T-helper 17 cell (primary cell): ENCODE data around the gene WDR86. TPM values are rescaled to one million over a fixed set of nuclear protein-coding genes. Genes with fewer than 3 reads are reported as not detected.

ENCODE experiments used
- ATAC-seq: fragments of 150-1000 bp; cut with Tn5 transposase; 2 replicates; pipeline ENCODE4 v1.10.0; 2021; ENCODE audit warnings: mild to moderate bottlenecking, moderate library complexity
- DNase-seq, 3 donors: peaks; one replicate each; pipeline versions ENCODE4 v3.0.0 to v3.0.0-alpha.2; 2020 to 2021
- H3K9me3 ChIP-seq: one replicate; pipeline ENCODE4 v1.7.0; 2013; ENCODE audit warnings: low read length, mild to moderate bottlenecking; ENCODE audit not compliant: control insufficient read depth, poor library complexity, severe bottlenecking
- H3K27ac Mint-ChIP-seq: one replicate; pipeline ENCODE4 v1.8.0; 2022; ENCODE audit warnings: mild to moderate bottlenecking, moderate library complexity, mixed read lengths
- H3K27me3 Mint-ChIP-seq: one replicate; pipeline ENCODE4 v1.8.0; 2022; ENCODE audit warnings: mixed read lengths
- H3K36me3 Mint-ChIP-seq: one replicate; pipeline ENCODE4 v1.8.0; 2022; ENCODE audit warnings: low read depth, mixed read lengths
- H3K4me1 Mint-ChIP-seq: one replicate; pipeline ENCODE4 v1.8.0; 2022; ENCODE audit warnings: mild to moderate bottlenecking, mixed read lengths
- H3K4me3 Mint-ChIP-seq: one replicate; pipeline ENCODE4 v1.8.0; 2022; ENCODE audit warnings: mild to moderate bottlenecking, moderate library complexity, mixed read lengths
- total RNA-seq, 4 donors: library from RNA in 2 of 4; stranded (reverse) in 2 of 4; gene quantifications; one replicate each; pipeline ENCODE4 v1.2.3 and lab custom pipeline; 2022 to 2026

WDR86 gene
- total RNA-seq, 2 donors from 2014 or later = 9.7 to 24.4 TPM

DNA sequence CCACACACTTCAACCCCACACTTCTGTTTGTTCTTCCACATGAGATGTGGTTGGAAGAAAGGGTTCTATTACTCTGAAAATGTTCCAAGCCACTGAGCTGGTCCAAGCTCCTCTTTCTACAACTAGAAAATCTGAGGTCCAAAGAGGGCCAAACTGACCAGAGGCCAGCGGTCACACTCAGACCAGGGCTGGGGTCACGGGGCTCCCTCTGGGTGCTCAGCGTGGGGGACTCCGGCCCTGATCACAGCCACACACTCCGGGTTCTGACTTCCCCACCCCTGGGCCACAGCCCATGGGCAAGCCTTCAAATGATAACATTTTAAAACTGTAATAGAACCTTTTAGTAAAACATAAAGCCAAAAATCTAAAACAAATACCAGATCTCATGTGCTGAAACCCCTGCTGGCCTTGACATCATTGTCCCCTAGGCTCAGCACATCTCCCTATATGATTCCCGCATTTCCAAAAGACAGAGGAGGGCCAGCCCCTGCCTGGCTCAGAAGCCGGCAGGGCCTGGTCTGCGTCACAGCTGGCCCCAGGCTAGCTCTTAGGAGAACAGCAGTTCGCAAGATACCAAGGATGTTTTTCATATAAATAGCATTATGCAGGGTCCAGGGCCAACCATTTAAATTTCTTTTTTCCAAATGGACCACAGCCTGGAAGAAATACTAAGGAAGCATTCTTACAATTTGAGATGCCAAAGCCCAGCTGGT, 26.8 kb upstream of the WDR86 start:
- ATAC-seq (no peak), DNase-seq (no peak)
- H3K36me3 Mint-ChIP-seq = no peaks in the 10 kb centered on the region
- peaks cover 29% of the 10 kb centered on the region for H3K4me1 Mint-ChIP-seq
- no peaks in the 10 kb centered on the region for H3K9me3 ChIP-seq
- peak overlapping the region; percentile 39 for H3K27ac Mint-ChIP-seq
- H3K4me3 Mint-ChIP-seq = no peak overlapping the region
- H3K27me3 Mint-ChIP-seq = no peaks in the 10 kb centered on the region

DNA sequence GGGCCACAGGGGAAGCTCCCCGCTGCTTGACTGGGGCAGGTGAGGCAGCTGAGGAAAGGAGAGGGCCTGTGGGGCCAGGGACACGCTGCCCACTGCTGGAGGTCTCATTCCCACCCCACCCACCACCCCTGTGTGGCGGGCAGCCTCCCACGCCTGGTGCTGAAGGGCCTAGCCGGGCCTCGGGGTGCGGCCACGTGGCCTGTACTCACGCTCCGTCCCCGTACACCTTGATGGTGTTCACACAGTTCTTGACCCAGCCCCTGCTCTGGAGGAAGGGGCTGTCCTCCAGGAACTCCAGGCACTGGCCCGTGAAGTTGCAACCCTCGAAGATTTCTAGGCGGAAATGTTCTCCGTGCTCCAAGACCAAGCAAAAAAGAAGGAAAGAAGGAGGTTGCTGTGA, 26.1 kb upstream of the WDR86 start:
- no peak for DNase-seq
- Mint-ChIP-seq H3K4me3 (no peak overlapping the region), H3K4me1 (peaks cover 29% of the 10 kb centered on the region), H3K27ac (peak overlapping the region; percentile 39), H3K27me3 (no peaks in the 10 kb centered on the region), H3K36me3 (no peaks in the 10 kb centered on the region)
- no peak for ATAC-seq
- no peaks in the 10 kb centered on the region for H3K9me3 ChIP-seq

DNA sequence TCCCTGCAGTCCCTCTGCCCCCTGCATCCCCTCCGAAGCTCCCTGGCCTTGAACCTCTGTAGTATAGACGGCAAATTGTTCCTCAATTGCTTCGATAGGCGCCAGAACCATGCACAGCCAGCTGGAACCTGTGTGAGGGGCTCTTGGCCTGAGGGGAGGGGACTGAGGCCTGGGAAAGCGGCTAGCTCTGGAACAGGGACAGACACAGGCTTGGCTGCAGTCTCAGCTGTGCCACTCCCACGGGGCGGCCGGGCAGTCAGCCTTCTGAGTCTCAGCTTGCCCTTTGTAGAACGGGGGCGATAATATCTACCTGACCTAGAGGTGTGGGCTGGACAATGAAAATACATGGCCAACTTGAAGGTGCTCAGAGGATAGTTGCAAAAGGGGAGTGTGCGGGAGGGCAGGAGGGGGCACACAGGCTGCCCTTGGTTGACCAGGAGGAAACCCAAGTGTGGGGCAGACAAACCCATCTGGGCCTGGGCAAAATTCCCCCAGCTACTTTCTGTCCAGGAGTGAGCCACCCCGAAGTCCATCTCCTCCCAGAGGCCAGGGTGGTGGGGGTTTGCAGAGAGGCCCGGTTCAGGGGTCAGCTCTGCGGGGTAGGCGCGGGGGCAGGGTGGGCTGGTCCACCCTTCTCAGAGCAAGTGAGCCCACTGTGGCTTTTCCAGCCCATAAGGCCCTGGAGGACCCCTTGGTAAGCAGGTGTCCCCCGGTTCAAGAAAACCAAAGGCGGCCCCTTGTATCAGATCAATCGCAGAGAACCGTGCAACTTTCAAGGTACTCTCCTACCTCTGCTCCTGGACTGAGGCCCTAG, 25.5 kb upstream of the WDR86 start:
- Mint-ChIP-seq H3K4me1 (peaks cover 25% of the 10 kb centered on the region), H3K27me3 (no peaks in the 10 kb centered on the region), H3K4me3 (no peak overlapping the region), H3K36me3 (no peaks in the 10 kb centered on the region), H3K27ac (no peak overlapping the region)
- DNase-seq = no peak
- no peak for ATAC-seq
- no peaks in the 10 kb centered on the region for H3K9me3 ChIP-seq

DNA sequence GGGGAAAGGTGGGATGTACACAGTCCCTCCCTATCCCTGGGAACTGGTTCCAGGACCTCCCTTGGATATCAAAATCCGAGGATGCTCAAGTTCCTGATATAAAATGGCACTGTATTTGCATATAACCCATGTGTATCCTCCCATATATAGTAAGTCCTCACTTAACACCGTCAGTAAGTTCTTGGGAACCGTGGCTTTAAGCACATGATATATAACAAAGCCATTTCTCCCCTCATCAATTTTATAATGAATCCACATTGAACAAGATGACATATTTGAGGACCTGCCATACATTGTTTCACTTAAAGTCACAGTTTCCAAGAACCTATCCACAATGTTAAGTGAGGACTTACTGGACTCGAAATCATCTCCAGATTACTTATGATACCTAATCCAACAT, 24.7 kb upstream of the WDR86 start:
- DNase-seq = no peak
- no peaks in the 10 kb centered on the region for H3K27me3 Mint-ChIP-seq
- H3K4me3 Mint-ChIP-seq = no peak overlapping the region
- no peak overlapping the region for H3K27ac Mint-ChIP-seq
- H3K9me3 ChIP-seq = no peaks in the 10 kb centered on the region
- H3K36me3 Mint-ChIP-seq = no peaks in the 10 kb centered on the region
- ATAC-seq = no peak
- peaks cover 28% of the 10 kb centered on the region for H3K4me1 Mint-ChIP-seq

DNA sequence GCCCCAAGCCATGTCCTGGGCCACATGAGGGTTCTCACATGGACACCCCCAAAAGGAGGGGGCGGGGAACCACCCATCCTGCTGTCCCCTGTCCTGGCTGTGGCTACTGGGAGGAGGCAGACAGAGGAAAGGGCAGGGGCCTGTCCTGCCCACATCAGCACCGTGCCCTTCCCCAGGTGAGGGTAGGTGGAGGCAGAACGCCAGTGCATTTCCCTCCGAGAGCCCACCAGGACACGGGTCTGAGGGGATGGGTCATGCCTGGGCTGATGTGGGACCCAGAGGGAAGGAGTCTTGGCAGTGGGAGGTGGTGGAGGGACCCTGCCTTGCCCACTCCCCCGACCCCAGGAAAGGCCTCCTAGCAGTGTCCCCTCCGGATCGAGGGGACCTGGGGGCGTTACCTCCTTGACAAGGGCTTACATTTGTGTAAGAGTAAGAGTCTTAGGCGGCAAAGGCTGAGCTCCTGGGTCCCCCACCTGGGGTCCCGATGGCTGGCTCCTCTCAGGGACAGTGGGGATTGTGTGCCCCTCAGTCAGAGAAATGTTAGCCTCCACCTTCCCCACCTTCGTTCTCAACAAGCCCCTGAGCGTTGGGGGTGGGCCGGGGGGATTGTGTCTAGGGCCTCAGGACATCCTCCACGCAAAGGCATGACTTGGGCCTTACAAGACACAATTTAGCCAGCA, 24.0 kb upstream of the WDR86 start:
- no peaks in the 10 kb centered on the region for H3K36me3 Mint-ChIP-seq
- ATAC-seq (no peak), DNase-seq (no peak)
- H3K27ac Mint-ChIP-seq = peak overlapping the region; percentile 89
- H3K9me3 ChIP-seq = no peaks in the 10 kb centered on the region
- H3K27me3 Mint-ChIP-seq = no peaks in the 10 kb centered on the region
- peak overlapping the region; percentile 79 for H3K4me3 Mint-ChIP-seq
- peaks cover 29% of the 10 kb centered on the region for H3K4me1 Mint-ChIP-seq

DNA sequence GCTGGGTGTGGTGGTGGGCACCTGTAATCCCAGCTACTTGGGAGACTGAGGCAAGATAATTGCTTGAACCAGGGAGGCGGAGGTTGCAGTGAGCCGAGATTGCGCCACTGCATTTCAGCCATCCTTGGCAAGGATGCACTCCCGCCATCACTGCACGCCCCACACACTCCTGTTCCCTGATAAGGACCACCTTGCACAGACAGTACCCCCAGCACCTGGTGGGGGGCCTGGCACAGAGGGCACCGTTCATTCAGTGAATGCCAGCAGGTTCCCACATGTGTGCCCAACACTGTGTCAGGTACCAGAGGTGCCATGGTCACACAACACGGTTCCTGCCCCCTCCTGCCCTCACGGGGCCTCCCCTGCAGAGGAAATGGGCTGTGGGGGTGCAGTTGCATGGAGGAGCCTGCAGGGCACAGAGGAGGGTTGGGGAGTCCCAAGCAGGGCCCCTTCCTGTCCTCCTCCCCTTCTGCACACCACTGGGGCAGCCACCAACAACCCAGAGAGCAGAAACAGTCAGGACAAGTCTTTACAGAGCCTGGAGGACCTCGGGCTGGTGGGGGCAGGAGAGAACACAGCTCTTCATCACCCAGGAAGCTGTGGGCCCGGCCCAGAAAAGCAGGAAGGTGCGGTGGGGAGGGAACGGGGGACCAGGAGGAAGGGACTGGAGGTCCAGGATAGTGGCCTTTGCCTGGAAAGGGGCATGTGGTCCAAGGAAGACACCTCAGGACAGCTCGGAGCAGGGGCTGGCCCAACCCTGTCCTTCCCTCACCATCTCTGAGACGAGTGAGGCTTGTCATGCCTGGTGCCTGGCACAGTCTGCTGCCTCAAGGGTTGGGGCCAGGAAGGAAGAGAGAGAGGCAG, 23.1 kb upstream of the WDR86 start:
- H3K4me1 Mint-ChIP-seq = peaks cover 36% of the 10 kb centered on the region
- DNase-seq (peak in 2 of 3 donors; percentile 28 to 45), ATAC-seq (peak; percentile 69)
- H3K27me3 Mint-ChIP-seq = no peaks in the 10 kb centered on the region
- peak overlapping the region; percentile 89 for H3K27ac Mint-ChIP-seq
- H3K36me3 Mint-ChIP-seq = no peaks in the 10 kb centered on the region
- no peaks in the 10 kb centered on the region for H3K9me3 ChIP-seq
- H3K4me3 Mint-ChIP-seq = peak overlapping the region; percentile 79

DNA sequence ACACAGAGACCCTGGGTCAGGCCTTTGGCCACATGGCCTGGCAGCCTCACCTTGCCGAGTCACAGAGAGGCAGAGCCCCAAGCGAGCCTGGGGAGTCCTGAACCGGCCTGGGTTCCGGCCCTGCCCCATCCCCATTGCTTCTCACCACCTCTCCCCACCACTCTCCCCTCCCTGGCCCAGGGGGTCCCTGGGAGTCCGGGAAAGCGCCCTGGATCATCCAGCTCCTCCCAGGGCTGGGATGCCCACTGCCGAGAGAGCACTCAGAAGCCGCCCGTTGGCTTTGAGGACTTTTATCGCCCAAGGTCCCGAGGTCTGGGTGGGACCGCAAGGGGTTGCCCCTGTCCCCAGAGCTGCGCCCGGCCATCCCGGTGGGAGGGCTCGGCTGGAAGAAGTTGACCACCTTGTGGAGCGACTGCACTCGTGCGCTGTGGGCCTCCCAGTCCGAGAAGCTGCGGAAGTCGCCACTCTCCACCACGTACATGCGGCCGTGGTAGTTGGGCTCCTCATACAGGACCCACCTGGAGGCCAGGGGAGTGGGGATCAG, 22.0 kb upstream of the WDR86 start:
- Mint-ChIP-seq H3K4me3 (peak overlapping the region; percentile 57), H3K36me3 (no peaks in the 10 kb centered on the region), H3K27me3 (no peaks in the 10 kb centered on the region), H3K4me1 (peaks cover 36% of the 10 kb centered on the region), H3K27ac (no peak overlapping the region)
- DNase-seq (no peak), ATAC-seq (no peak)
- H3K9me3 ChIP-seq = no peaks in the 10 kb centered on the region

DNA sequence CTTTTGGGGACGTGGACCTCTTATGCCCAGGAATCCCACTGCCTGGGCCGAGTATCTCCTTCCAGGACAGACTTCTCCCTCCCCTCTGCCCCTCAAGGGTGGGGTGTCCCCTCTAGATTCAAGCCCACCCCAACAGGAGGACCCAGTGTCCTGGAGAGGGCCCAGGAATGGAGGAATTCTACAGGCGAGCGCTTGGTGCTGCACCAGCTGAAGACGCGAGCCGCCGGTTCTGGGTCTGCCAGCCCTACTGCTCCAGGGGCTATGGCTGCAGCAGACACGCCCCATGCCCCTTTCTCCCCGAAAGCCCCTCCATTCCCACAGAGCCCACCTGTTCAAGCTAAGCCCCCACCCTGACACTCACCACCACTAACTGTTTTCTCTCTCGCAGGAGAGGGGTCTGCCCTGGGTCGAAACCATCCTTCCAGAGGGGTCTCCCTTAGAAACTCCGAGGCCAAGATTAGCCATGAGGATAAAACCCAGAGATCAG, 21.5 kb upstream of the WDR86 start:
- ATAC-seq (no peak), DNase-seq (no peak)
- H3K27ac Mint-ChIP-seq = peak overlapping the region; percentile 93

DNA sequence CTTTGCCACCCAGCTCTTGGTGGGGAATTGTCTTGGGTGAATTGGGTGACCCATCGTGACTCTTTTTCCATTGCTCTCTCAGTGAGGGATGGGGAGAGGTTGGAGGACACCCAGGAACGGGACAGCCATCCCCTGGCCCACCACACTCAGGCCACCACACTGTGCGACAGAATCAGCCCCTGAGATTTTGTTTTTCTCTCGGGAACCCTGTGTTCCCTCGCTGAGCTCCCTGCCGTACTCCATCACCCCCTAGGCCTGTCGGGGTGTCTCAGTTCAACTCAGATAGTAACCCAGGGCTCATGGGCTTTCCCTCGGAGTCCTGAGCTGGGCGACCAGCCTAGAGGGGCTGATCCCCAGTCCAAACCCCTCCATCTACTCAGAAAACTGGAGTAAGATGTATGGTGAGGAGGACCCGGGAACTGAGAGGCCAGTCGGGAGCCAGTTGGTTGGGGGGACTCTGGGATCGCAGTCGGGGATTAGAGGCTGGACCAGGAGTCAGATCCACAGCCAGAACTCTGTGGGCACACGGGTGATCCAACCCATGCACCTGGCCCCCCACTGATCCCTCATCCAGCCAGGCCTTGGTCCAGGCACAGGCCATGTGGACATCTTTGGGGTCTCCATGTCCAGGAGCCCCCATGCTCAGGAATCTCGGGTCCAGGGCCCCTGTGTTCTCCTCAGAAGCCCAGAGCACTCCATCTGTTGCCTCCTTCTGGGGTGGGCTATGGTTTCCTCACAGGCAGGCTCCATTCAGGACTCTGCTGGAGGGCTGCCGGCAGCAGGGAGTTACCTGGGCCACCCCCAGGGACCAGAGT, 20.8 kb upstream of the WDR86 start:
- no peaks in the 10 kb centered on the region for H3K36me3 Mint-ChIP-seq
- peak overlapping the region; percentile 93 for H3K27ac Mint-ChIP-seq
- H3K4me1 Mint-ChIP-seq = peaks cover 36% of the 10 kb centered on the region
- DNase-seq (no peak), ATAC-seq (no peak)
- no peaks in the 10 kb centered on the region for H3K27me3 Mint-ChIP-seq
- peak overlapping the region; percentile 75 for H3K4me3 Mint-ChIP-seq
- H3K9me3 ChIP-seq = no peaks in the 10 kb centered on the region

More for the DNA sequence above, 21.5 kb upstream of the WDR86 start:
- H3K27me3 Mint-ChIP-seq = no peaks in the 10 kb centered on the region
- H3K4me1 Mint-ChIP-seq = peaks cover 36% of the 10 kb centered on the region
- no peaks in the 10 kb centered on the region for H3K36me3 Mint-ChIP-seq
- H3K4me3 Mint-ChIP-seq = peak overlapping the region; percentile 57
- H3K9me3 ChIP-seq = no peaks in the 10 kb centered on the region

DNA sequence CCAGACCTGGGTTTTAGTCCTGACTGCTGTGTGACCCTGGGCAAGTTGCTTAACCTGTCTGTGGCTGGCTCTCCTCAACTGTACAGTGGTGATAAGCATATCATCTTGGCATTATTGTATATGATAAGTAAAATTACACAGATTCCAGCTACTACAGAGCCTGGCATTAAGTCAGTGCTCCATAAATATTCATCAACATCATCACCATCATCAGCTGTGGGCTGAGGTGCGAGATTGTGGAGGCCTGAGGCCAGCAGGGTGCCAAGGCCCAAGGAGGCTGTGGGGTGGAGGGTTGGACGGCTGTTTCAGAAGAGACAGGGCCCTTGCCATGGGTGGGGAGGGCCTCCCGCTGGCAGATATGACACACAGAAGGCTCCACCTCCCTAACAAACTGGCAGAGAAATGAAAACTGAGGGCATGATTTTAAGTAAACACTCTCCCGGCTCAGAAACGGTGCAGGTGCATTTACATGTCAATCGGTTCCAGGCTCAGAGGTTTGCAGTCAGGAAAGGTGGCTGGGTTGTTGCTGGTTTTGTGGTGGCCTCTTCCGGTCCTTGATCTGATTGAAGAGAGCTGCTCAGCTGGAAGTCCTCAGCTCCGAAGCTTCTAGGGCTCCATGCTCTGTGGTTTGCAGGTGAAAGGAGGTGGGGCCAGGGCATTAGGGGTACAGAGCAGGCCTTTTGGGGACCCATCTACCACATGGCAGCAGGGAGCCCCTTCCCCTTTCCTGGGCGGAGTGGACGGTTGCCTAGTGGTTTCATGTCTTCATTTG, 19.9 kb upstream of the WDR86 start:
- Mint-ChIP-seq H3K27ac (peak overlapping the region; percentile 93), H3K4me3 (peak overlapping the region; percentile 75), H3K4me1 (peaks cover 36% of the 10 kb centered on the region), H3K36me3 (no peaks in the 10 kb centered on the region), H3K27me3 (no peaks in the 10 kb centered on the region)
- ATAC-seq (peak; percentile 79), DNase-seq (peak in 2 of 3 donors; percentile 35 to 51)
- H3K9me3 ChIP-seq = no peaks in the 10 kb centered on the region

DNA sequence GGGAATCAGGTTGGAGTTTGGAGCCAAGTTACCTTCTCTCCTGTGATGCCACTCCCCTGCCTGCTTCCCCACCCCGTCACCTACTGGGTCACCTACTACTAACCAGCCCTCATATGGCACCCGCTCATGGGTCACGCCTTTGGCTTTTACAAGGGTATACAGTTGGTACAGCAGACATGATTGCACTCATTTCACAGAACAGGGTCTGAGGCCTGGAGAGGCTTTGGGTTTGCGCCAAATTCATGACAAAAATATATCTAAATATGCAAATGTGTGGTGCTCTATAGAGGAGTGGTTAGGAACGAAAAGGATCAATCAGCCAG, 19.4 kb upstream of the WDR86 start:
- H3K4me1 Mint-ChIP-seq = peaks cover 36% of the 10 kb centered on the region

More for the DNA sequence above, 19.4 kb upstream of the WDR86 start:
- H3K9me3 ChIP-seq = no peaks in the 10 kb centered on the region
- no peak overlapping the region for H3K4me3 Mint-ChIP-seq
- ATAC-seq (no peak), DNase-seq (no peak)
- peak overlapping the region; percentile 93 for H3K27ac Mint-ChIP-seq
- no peaks in the 10 kb centered on the region for H3K27me3 Mint-ChIP-seq
- no peaks in the 10 kb centered on the region for H3K36me3 Mint-ChIP-seq
